ENCODE data around the gene KLK2. TPM values are rescaled to one million over a fixed set of nuclear protein-coding genes. Genes with fewer than 3 reads are reported as not detected.

KLK2 gene
- polyA plus RNA-seq, 1 donor from 2014 or later: not detected

DNA sequence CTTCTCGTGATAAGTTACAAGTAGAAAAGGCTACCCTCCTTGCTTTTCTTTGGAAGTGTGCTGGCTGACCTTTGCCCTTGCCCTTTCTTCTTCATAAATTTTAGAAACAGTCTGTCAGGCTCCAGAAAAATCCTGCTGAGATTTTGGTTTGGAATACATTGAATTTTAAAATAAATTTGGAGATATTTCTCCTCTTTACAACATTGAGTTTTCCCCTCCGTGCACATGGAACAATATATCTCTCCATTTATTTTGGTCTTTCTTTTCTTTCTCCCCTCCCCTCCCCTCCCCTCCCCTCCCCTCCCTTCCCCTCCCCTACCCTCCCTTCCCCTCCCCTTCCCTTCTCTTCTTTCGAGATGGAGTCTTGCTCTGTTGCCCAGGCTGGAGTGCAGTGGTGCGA is 29.4 kb downstream of the KLK2 start:
- Histone ChIP-seq H3K9ac (ENCODE audit: low read length) (no peak overlapping the region), H3F3A (ENCODE audit: insufficient read depth, low read length, poor library complexity, severe bottlenecking) (no peaks in the 10 kb centered on the region), H3K79me2 (replicated peaks; ENCODE audit: insufficient read depth, low read length) (no peaks in the 10 kb centered on the region), H3K4me2 (ENCODE audit: low read length) (no peak overlapping the region), H3K9me2 (ENCODE audit: insufficient read depth, low read length) (no peaks in the 10 kb centered on the region), H4K20me1 (ENCODE audit: insufficient read depth) (no peaks in the 10 kb centered on the region), H3K27me3 (ENCODE audit: insufficient read depth, low read depth, low read length) (no peaks in the 10 kb centered on the region), H2AFZ (ENCODE audit: low read depth, low read length) (no peak overlapping the region), H3K4me3 (ENCODE audit: low read length) (no peak overlapping the region), H3K9me3 (ENCODE audit: low read length) (no peaks in the 10 kb centered on the region), H3K36me3 (ENCODE audit: insufficient read depth, low read length) (no peaks in the 10 kb centered on the region), H3K27ac (ENCODE audit: low read length) (no peak overlapping the region)
- TF ChIP-seq, protein P1, sequence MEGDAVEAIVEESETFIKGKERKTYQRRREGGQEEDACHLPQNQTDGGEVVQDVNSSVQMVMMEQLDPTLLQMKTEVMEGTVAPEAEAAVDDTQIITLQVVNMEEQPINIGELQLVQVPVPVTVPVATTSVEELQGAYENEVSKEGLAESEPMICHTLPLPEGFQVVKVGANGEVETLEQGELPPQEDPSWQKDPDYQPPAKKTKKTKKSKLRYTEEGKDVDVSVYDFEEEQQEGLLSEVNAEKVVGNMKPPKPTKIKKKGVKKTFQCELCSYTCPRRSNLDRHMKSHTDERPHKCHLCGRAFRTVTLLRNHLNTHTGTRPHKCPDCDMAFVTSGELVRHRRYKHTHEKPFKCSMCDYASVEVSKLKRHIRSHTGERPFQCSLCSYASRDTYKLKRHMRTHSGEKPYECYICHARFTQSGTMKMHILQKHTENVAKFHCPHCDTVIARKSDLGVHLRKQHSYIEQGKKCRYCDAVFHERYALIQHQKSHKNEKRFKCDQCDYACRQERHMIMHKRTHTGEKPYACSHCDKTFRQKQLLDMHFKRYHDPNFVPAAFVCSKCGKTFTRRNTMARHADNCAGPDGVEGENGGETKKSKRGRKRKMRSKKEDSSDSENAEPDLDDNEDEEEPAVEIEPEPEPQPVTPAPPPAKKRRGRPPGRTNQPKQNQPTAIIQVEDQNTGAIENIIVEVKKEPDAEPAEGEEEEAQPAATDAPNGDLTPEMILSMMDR (IDR thresholded peaks at IDR 0.05; ENCODE audit: poor library complexity, severe bottlenecking): no peak
- TF ChIP-seq MXI1 (conservative IDR thresholded peaks at IDR 0.05; ENCODE audit: poor library complexity, severe bottlenecking) (no peak), SMC3 (conservative IDR thresholded peaks at IDR 0.05; ENCODE audit: poor library complexity) (no peak), POLR2AphosphoS5 (IDR thresholded peaks at IDR 0.05) (no peak), EZH2 (IDR thresholded peaks at IDR 0.05; ENCODE audit: borderline replicate concordance, insufficient read depth, low read length, poor library complexity, severe bottlenecking) (no peak), EP300 (conservative IDR thresholded peaks at IDR 0.05; ENCODE audit: poor library complexity, severe bottlenecking) (no peak)
- TF ChIP-seq, protein P2, sequence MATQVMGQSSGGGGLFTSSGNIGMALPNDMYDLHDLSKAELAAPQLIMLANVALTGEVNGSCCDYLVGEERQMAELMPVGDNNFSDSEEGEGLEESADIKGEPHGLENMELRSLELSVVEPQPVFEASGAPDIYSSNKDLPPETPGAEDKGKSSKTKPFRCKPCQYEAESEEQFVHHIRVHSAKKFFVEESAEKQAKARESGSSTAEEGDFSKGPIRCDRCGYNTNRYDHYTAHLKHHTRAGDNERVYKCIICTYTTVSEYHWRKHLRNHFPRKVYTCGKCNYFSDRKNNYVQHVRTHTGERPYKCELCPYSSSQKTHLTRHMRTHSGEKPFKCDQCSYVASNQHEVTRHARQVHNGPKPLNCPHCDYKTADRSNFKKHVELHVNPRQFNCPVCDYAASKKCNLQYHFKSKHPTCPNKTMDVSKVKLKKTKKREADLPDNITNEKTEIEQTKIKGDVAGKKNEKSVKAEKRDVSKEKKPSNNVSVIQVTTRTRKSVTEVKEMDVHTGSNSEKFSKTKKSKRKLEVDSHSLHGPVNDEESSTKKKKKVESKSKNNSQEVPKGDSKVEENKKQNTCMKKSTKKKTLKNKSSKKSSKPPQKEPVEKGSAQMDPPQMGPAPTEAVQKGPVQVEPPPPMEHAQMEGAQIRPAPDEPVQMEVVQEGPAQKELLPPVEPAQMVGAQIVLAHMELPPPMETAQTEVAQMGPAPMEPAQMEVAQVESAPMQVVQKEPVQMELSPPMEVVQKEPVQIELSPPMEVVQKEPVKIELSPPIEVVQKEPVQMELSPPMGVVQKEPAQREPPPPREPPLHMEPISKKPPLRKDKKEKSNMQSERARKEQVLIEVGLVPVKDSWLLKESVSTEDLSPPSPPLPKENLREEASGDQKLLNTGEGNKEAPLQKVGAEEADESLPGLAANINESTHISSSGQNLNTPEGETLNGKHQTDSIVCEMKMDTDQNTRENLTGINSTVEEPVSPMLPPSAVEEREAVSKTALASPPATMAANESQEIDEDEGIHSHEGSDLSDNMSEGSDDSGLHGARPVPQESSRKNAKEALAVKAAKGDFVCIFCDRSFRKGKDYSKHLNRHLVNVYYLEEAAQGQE (IDR thresholded peaks at IDR 0.05; ENCODE audit: borderline replicate concordance): no peak

DNA sequence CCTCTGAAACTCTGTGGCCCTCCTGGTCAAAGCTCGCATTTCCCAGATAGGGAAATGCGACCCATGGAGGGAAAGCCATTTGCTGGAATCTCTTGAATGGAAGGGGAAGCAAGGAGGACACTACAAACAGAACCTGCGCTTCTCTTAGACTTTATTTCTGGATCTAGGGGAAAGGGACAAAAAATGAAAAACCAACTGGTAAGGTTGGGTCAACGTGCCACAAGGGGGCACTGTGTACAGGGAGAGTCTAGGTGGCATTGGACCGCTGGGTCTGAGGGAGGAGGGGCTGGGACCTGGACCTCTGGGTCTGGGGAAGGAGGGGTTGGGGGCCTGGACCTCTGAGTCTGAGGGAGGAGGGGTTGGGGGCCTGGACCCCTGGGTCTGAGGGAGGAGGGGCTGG is 33.0 kb downstream of the KLK2 start:
- no peaks in the 10 kb centered on the region for H3K36me3 ChIP-seq (ENCODE audit: insufficient read depth, low read length)

More for the DNA sequence above, 33.0 kb downstream of the KLK2 start:
- no peaks in the 10 kb centered on the region for H3K79me2 ChIP-seq (replicated peaks; ENCODE audit: insufficient read depth, low read length)
- no peaks in the 10 kb centered on the region for H3K9me2 ChIP-seq (ENCODE audit: insufficient read depth, low read length)
- H2AFZ ChIP-seq (ENCODE audit: low read depth, low read length): no peak overlapping the region
- no peak overlapping the region for H3K4me2 ChIP-seq (ENCODE audit: low read length)
- no peak overlapping the region for H3K9ac ChIP-seq (ENCODE audit: low read length)
- H3K9me3 ChIP-seq (ENCODE audit: low read length): no peaks in the 10 kb centered on the region
- H3K27me3 ChIP-seq (ENCODE audit: insufficient read depth, low read depth, low read length): peaks cover 24% of the 10 kb centered on the region
- TF ChIP-seq, protein P1 (IDR thresholded peaks at IDR 0.05; ENCODE audit: poor library complexity, severe bottlenecking): no peak
- TF ChIP-seq POLR2AphosphoS5 (IDR thresholded peaks at IDR 0.05) (no peak), EZH2 (IDR thresholded peaks at IDR 0.05; ENCODE audit: borderline replicate concordance, insufficient read depth, low read length, poor library complexity, severe bottlenecking) (no peak), RAD21 (conservative IDR thresholded peaks at IDR 0.05) (no peak), TAF1 (IDR thresholded peaks at IDR 0.05; ENCODE audit: low read depth) (no peak), EP300 (conservative IDR thresholded peaks at IDR 0.05; ENCODE audit: poor library complexity, severe bottlenecking) (no peak), MXI1 (conservative IDR thresholded peaks at IDR 0.05; ENCODE audit: poor library complexity, severe bottlenecking) (no peak), SMC3 (conservative IDR thresholded peaks at IDR 0.05; ENCODE audit: poor library complexity) (no peak)
- TF ChIP-seq, protein P2 (IDR thresholded peaks at IDR 0.05; ENCODE audit: borderline replicate concordance): no peak
- H3K4me3 ChIP-seq (ENCODE audit: low read length): no peak overlapping the region
- no peaks in the 10 kb centered on the region for H3F3A ChIP-seq (ENCODE audit: insufficient read depth, low read length, poor library complexity, severe bottlenecking)
- H3K27ac ChIP-seq (ENCODE audit: low read length): no peak overlapping the region
- no peaks in the 10 kb centered on the region for H4K20me1 ChIP-seq (ENCODE audit: insufficient read depth)

Measured in neural cell (in vitro differentiated cells).